GM12864 (cell line): ENCODE measurements around the gene SLA2.

Source experiments
- DNase-seq: peaks from one replicate; pipeline ENCODE4 v3.0.0-alpha.2; 2011; ENCODE audit warnings: low read depth
- H3K4me3 ChIP-seq: 2 replicates; pipeline ENCODE4 v1.5.1; 2011; ENCODE audit warnings: mild to moderate bottlenecking, low read depth, low read length, control low read depth
- CTCF ChIP-seq: IDR thresholded peaks from 2 replicates; pipeline ENCODE4 v1.5.1; 2011; ENCODE audit warnings: low read depth, mild to moderate bottlenecking, moderate library complexity, low read length, control low read depth, inconsistent platforms; ENCODE audit errors: missing control alignments

SLA2 gene

GRCh38 chr20:36658300-36658699 is 12.3 kb upstream of the SLA2 start:
- H3K4me3 ChIP-seq: no peak overlapping the region
- DNase-seq: no peak
- TF ChIP-seq CTCF: no peak

- no peak for DNase-seq
- no peak overlapping the region for H3K4me3 ChIP-seq
- TF ChIP-seq CTCF: no peak
Observed at GRCh38 chr20:36656733-36657132, 10.7 kb upstream of the SLA2 start.

- no peak for DNase-seq
- H3K4me3 ChIP-seq: no peak overlapping the region
- no peak for TF ChIP-seq CTCF
Observed at GRCh38 chr20:36655004-36655403, 9.0 kb upstream of the SLA2 start.

- H3K4me3 ChIP-seq: no peak overlapping the region
- no peak for DNase-seq
- no peak for TF ChIP-seq CTCF
Observed at GRCh38 chr20:36654506-36654905, 8.5 kb upstream of the SLA2 start.

- no peak for DNase-seq
- no peak overlapping the region for H3K4me3 ChIP-seq
- TF ChIP-seq CTCF: no peak
Observed at GRCh38 chr20:36653456-36653855, 7.5 kb upstream of the SLA2 start.

GRCh38 chr20:36647196-36648121 is 1.5 kb upstream of the SLA2 start:
- TF ChIP-seq CTCF: no peak
- DNase-seq: no peak
- no peak overlapping the region for H3K4me3 ChIP-seq

GRCh38 chr20:36646678-36647077 is 682 bp upstream of the SLA2 start:
- H3K4me3 ChIP-seq: no peak overlapping the region
- no peak for TF ChIP-seq CTCF
- DNase-seq: no peak
